Fibroblast of lung (primary cell): ENCODE measurements around the gene SNX20. TPM values are rescaled to one million over a fixed set of nuclear protein-coding genes. Genes with fewer than 3 reads are reported as not detected.

Experiments used
- DNase-seq, 2 donors: peaks; one replicate each; pipeline versions ENCODE4 v3.0.0 to v3.0.0-alpha.2; 2010; ENCODE audit warnings: low read depth in 2 of 2
- H2AFZ ChIP-seq: 2 replicates; pipeline ENCODE4 v1.5.1; 2012; ENCODE audit warnings: low read length, control low read depth, inconsistent platforms
- H3K27ac ChIP-seq: 2 replicates; pipeline ENCODE4 v1.5.1; 2011; ENCODE audit warnings: low read length, control low read depth; ENCODE audit not compliant: insufficient read depth
- H3K27me3 ChIP-seq: 2 replicates; pipeline ENCODE4 v1.5.1; 2011; ENCODE audit warnings: mild to moderate bottlenecking, low read length; ENCODE audit not compliant: control insufficient read depth, insufficient read depth
- H3K36me3 ChIP-seq: 2 replicates; pipeline ENCODE4 v1.5.1; 2011; ENCODE audit warnings: low read length; ENCODE audit not compliant: control insufficient read depth, insufficient read depth
- H3K4me1 ChIP-seq: 2 replicates; pipeline ENCODE4 v1.5.1; 2011; ENCODE audit warnings: low read length; ENCODE audit not compliant: control insufficient read depth, insufficient read depth; ENCODE audit errors: extremely low read depth
- H3K4me2 ChIP-seq: 2 replicates; pipeline ENCODE4 v1.5.1; 2011; ENCODE audit warnings: low read length, control low read depth; ENCODE audit not compliant: insufficient read depth; ENCODE audit errors: extremely low read depth
- H3K4me3 ChIP-seq, 4 experiments: fragments of 200-600 bp in 1 of 4; sonication (generic) in 1 of 4; replicated peaks in 1 of 4; 2 replicates each; pipeline ENCODE4 v1.5.1; 2011 to 2016; ENCODE audit warnings: low read length in 4 of 4, low read depth in 3 of 4, mild to moderate bottlenecking in 3 of 4, control low read depth in 2 of 4, inconsistent platforms in 1 of 4, mixed read lengths in 1 of 4; ENCODE audit not compliant: insufficient read depth in 1 of 4; ENCODE audit errors: control extremely low read depth in 1 of 4
- H3K79me2 ChIP-seq: 2 replicates; pipeline ENCODE4 v1.5.1; 2012; ENCODE audit warnings: mild to moderate bottlenecking, low read length, inconsistent platforms; ENCODE audit not compliant: control insufficient read depth, insufficient read depth
- H3K9ac ChIP-seq: 2 replicates; pipeline ENCODE4 v1.5.1; 2011; ENCODE audit warnings: mild to moderate bottlenecking, low read length, control low read depth; ENCODE audit not compliant: insufficient read depth
- H3K9me3 ChIP-seq: 2 replicates; pipeline ENCODE4 v1.5.1; 2012; ENCODE audit warnings: low read depth, low read length; ENCODE audit not compliant: control insufficient read depth, insufficient read depth
- H4K20me1 ChIP-seq: 2 replicates; pipeline ENCODE4 v1.5.1; 2011; ENCODE audit warnings: low read length; ENCODE audit not compliant: control insufficient read depth, insufficient read depth; ENCODE audit errors: extremely low read depth
- EZH2 ChIP-seq: IDR thresholded peaks from 2 replicates; pipeline ENCODE4 v1.5.1; 2012; ENCODE audit warnings: low read length, control low read depth, mild to moderate bottlenecking; ENCODE audit errors: missing control alignments
- polyA plus RNA-seq, 2 donors: library from polyadenylated mRNA; depleted of rRNA in 1 of 2; stranded (reverse) in 1 of 2; unstranded in 1 of 2; fragments of >200 nt; gene quantifications; 2 replicates each; pipeline ENCODE4 v1.2.1, GENCODE V29; 2011 to 2012; ENCODE audit warnings: missing spikeins in 1 of 2
- total RNA-seq: library from RNA; depleted of rRNA; stranded (reverse); fragments of >200 nt; gene quantifications from 2 replicates; pipeline ENCODE4 v1.2.1, GENCODE V29; 2014
- TF ChIP-seq, protein P1 (sequence below), 2 donors: IDR thresholded peaks in 1 of 2; conservative IDR thresholded peaks in 1 of 2; 1 replicate in 1 of 2; 2 replicates in 1 of 2; pipeline ENCODE4 v1.5.1; 2011 to 2012; ENCODE audit warnings: low read length in 2 of 2, control low read depth in 1 of 2, inconsistent platforms in 1 of 2, low read depth in 1 of 2, mild to moderate bottlenecking in 1 of 2

SNX20 gene
- total and polyA plus RNA-seq, 2 donors (not counting 1 experiment from before 2014, with no cell fraction given) = not detected

- H3K4me3 ChIP-seq = no peak overlapping the region
- no peaks in the 10 kb centered on the region for H3K9me3 ChIP-seq
- no peaks in the 10 kb centered on the region for H3K27me3 ChIP-seq
- H3K79me2 ChIP-seq = no peaks in the 10 kb centered on the region
- H3K27ac ChIP-seq = no peak overlapping the region
- no peak overlapping the region for H3K4me2 ChIP-seq
- no peak for DNase-seq
- TF ChIP-seq, protein P1, sequence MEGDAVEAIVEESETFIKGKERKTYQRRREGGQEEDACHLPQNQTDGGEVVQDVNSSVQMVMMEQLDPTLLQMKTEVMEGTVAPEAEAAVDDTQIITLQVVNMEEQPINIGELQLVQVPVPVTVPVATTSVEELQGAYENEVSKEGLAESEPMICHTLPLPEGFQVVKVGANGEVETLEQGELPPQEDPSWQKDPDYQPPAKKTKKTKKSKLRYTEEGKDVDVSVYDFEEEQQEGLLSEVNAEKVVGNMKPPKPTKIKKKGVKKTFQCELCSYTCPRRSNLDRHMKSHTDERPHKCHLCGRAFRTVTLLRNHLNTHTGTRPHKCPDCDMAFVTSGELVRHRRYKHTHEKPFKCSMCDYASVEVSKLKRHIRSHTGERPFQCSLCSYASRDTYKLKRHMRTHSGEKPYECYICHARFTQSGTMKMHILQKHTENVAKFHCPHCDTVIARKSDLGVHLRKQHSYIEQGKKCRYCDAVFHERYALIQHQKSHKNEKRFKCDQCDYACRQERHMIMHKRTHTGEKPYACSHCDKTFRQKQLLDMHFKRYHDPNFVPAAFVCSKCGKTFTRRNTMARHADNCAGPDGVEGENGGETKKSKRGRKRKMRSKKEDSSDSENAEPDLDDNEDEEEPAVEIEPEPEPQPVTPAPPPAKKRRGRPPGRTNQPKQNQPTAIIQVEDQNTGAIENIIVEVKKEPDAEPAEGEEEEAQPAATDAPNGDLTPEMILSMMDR (conservative IDR thresholded peaks at IDR 0.05 in 1 of 2, IDR thresholded peaks at IDR 0.05 in 1 of 2; ENCODE audit: low read depth in 1 of 2, low read length in 2 of 2) = no peak
- no peak for TF ChIP-seq EZH2
- H3K36me3 ChIP-seq = no peaks in the 10 kb centered on the region
- H2AFZ ChIP-seq = no peak overlapping the region
- no peak overlapping the region for H3K9ac ChIP-seq
- no peaks in the 10 kb centered on the region for H4K20me1 ChIP-seq
- no peaks in the 10 kb centered on the region for H3K4me1 ChIP-seq
Measured at GRCh38 chr16:50662306-50662940, 18.7 kb downstream of the SNX20 start.

DNA sequence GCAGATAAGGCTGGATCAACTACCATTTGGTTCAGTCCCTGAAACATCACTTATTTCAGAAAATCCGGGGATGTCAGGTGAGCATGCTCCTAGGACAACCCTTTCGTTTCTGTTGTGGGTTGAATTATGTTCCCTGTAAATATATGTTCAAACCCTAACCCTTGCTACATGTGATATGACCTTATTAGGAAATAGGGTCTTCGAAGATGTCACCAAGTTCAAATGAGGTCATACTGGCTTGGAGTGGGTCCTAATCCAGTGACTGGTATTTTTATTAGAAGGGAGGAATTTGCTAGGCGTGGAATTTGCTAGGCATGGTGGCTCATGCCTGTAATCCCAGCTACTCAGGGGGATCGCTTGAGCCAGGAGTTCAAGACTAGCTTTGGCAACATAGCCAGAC, 21.3 kb downstream of the SNX20 start:
- no peak for DNase-seq
- no peak for TF ChIP-seq EZH2
- TF ChIP-seq, protein P1 (conservative IDR thresholded peaks at IDR 0.05 in 1 of 2, IDR thresholded peaks at IDR 0.05 in 1 of 2; ENCODE audit: low read depth in 1 of 2, low read length in 2 of 2) = no peak
- H3K9me3 ChIP-seq = no peaks in the 10 kb centered on the region
- H4K20me1 ChIP-seq = no peaks in the 10 kb centered on the region
- H2AFZ ChIP-seq = no peak overlapping the region
- H3K36me3 ChIP-seq = no peaks in the 10 kb centered on the region
- H3K4me1 ChIP-seq = no peaks in the 10 kb centered on the region
- no peak overlapping the region for H3K4me3 ChIP-seq
- no peak overlapping the region for H3K27ac ChIP-seq
- no peak overlapping the region for H3K4me2 ChIP-seq
- no peaks in the 10 kb centered on the region for H3K27me3 ChIP-seq
- H3K79me2 ChIP-seq = no peaks in the 10 kb centered on the region
- no peak overlapping the region for H3K9ac ChIP-seq

DNA sequence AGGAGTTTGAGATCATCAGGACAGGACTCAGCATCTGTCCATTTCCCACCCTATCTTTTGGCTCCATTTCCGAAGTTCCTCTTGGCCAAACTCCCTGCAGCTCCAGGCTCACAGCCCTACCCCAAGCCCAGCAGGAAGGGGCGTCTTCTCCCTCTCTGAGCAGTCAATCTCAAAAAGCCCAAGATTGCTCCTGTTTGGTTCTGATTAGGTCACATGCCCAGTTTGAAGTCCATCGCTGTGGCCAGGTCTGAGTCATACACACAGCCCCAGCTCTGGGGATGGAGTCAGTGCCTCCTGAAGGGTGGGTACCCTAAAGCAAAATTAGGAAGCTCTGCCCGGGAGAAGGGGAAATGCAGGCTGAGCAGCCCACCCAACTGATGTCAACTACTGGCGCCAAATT, 23.9 kb downstream of the SNX20 start:
- Histone ChIP-seq H3K79me2 (no peaks in the 10 kb centered on the region), H3K27me3 (no peaks in the 10 kb centered on the region), H3K9me3 (no peaks in the 10 kb centered on the region), H3K4me2 (no peak overlapping the region), H3K36me3 (no peaks in the 10 kb centered on the region), H3K4me1 (no peaks in the 10 kb centered on the region), H3K9ac (no peak overlapping the region), H3K4me3 (no peak overlapping the region), H4K20me1 (no peaks in the 10 kb centered on the region), H2AFZ (no peak overlapping the region), H3K27ac (no peak overlapping the region)
- DNase-seq = peak in 1 of 2 donors; percentile 2
- TF ChIP-seq EZH2 = no peak
- TF ChIP-seq, protein P1 (conservative IDR thresholded peaks at IDR 0.05 in 1 of 2, IDR thresholded peaks at IDR 0.05 in 1 of 2; ENCODE audit: low read depth in 1 of 2, low read length in 2 of 2) = no peak
